ENCODE data around the gene SLC7A4. TPM values are rescaled to one million over a fixed set of nuclear protein-coding genes. Genes with fewer than 3 reads are reported as not detected.

The SLC7A4 gene
- not detected in 2 replicates for total RNA-seq
- long read RNA-seq = 0 reads

GRCh38 chr22:21032037-21032867 lies at the start of gene SLC7A4:
Gene SLC7A4 (minus strand): TSS chr22:21032561. CDS start chr22:21031812, 749 bp downstream.
- H3K4me3 Mint-ChIP-seq (ENCODE audit: unreplicated experiment) = no peak within 1 kb of the TSS
- H3K27ac Mint-ChIP-seq (ENCODE audit: unreplicated experiment) = no peak within 1 kb of the TSS
- no peak for TF ChIP-seq CTCF (IDR thresholded peaks at IDR 0.05)
- peaks cover 16% of the 10 kb centered on the region for H3K4me1 Mint-ChIP-seq (ENCODE audit: unreplicated experiment)
- H3K36me3 Mint-ChIP-seq (ENCODE audit: unreplicated experiment) = no peaks in the 10 kb centered on the region
- H3K9me3 Mint-ChIP-seq (ENCODE audit: unreplicated experiment) = no peaks in the 10 kb centered on the region
- H3K27me3 Mint-ChIP-seq (ENCODE audit: unreplicated experiment) = no peaks in the 10 kb centered on the region
- DNase-seq (ENCODE audit: extremely low spot score, unreplicated experiment) = no peak

- no peak overlapping the region for H3K27ac Mint-ChIP-seq (ENCODE audit: unreplicated experiment)
- no peaks in the 10 kb centered on the region for H3K36me3 Mint-ChIP-seq (ENCODE audit: unreplicated experiment)
- no peaks in the 10 kb centered on the region for H3K9me3 Mint-ChIP-seq (ENCODE audit: unreplicated experiment)
- H3K4me1 Mint-ChIP-seq (ENCODE audit: unreplicated experiment) = no peaks in the 10 kb centered on the region
- no peaks in the 10 kb centered on the region for H3K27me3 Mint-ChIP-seq (ENCODE audit: unreplicated experiment)
- no peak for DNase-seq (ENCODE audit: extremely low spot score, unreplicated experiment)
- TF ChIP-seq CTCF (IDR thresholded peaks at IDR 0.05) = no peak
- H3K4me3 Mint-ChIP-seq (ENCODE audit: unreplicated experiment) = no peak overlapping the region
Measured at GRCh38 chr22:21080435-21081137, 48.2 kb upstream of the SLC7A4 start.

GRCh38 chr22:21079493-21079892 lies 47.1 kb upstream of the SLC7A4 start:
- H3K9me3 Mint-ChIP-seq (ENCODE audit: unreplicated experiment) = no peaks in the 10 kb centered on the region
- H3K36me3 Mint-ChIP-seq (ENCODE audit: unreplicated experiment) = no peaks in the 10 kb centered on the region
- H3K4me3 Mint-ChIP-seq (ENCODE audit: unreplicated experiment) = no peak overlapping the region
- no peak for TF ChIP-seq CTCF (IDR thresholded peaks at IDR 0.05)
- DNase-seq (ENCODE audit: extremely low spot score, unreplicated experiment) = no peak
- no peaks in the 10 kb centered on the region for H3K4me1 Mint-ChIP-seq (ENCODE audit: unreplicated experiment)
- H3K27ac Mint-ChIP-seq (ENCODE audit: unreplicated experiment) = no peak overlapping the region
- H3K27me3 Mint-ChIP-seq (ENCODE audit: unreplicated experiment) = no peaks in the 10 kb centered on the region

- H3K4me3 Mint-ChIP-seq (ENCODE audit: unreplicated experiment) = no peak overlapping the region
- no peak for TF ChIP-seq CTCF (IDR thresholded peaks at IDR 0.05)
- H3K27ac Mint-ChIP-seq (ENCODE audit: unreplicated experiment) = no peak overlapping the region
- no peak for DNase-seq (ENCODE audit: extremely low spot score, unreplicated experiment)
- H3K4me1 Mint-ChIP-seq (ENCODE audit: unreplicated experiment) = no peaks in the 10 kb centered on the region
- no peaks in the 10 kb centered on the region for H3K27me3 Mint-ChIP-seq (ENCODE audit: unreplicated experiment)
- no peaks in the 10 kb centered on the region for H3K36me3 Mint-ChIP-seq (ENCODE audit: unreplicated experiment)
- no peaks in the 10 kb centered on the region for H3K9me3 Mint-ChIP-seq (ENCODE audit: unreplicated experiment)
Measured at GRCh38 chr22:21078916-21079315, 46.6 kb upstream of the SLC7A4 start.

- Mint-ChIP-seq H3K4me3 (ENCODE audit: unreplicated experiment) (no peak overlapping the region), H3K27me3 (ENCODE audit: unreplicated experiment) (no peaks in the 10 kb centered on the region), H3K9me3 (ENCODE audit: unreplicated experiment) (no peaks in the 10 kb centered on the region), H3K27ac (ENCODE audit: unreplicated experiment) (no peak overlapping the region), H3K36me3 (ENCODE audit: unreplicated experiment) (no peaks in the 10 kb centered on the region), H3K4me1 (ENCODE audit: unreplicated experiment) (no peaks in the 10 kb centered on the region)
- no peak for TF ChIP-seq CTCF (IDR thresholded peaks at IDR 0.05)
- no peak for DNase-seq (ENCODE audit: extremely low spot score, unreplicated experiment)
Measured at GRCh38 chr22:21077884-21078508, 45.6 kb upstream of the SLC7A4 start.
